HUES64 (cell line): ENCODE results near the gene NBPF1.
"Not testable (repeated sequence)": the region's sequence is repeated elsewhere in the genome, so short reads cannot be mapped to it uniquely, and the experiment has no call there.

ENCODE experiments used
- H3K27ac ChIP-seq: 2 replicates; pipeline ENCODE4 v1.7.0; 2013; ENCODE audit warnings: low read depth, low read length, inconsistent platforms
- H3K27me3 ChIP-seq: 2 replicates; pipeline ENCODE4 v1.6.1; 2013; ENCODE audit warnings: mild to moderate bottlenecking, low read length; ENCODE audit not compliant: insufficient read depth
- H3K36me3 ChIP-seq: 2 replicates; pipeline ENCODE4 v1.6.1; 2013; ENCODE audit warnings: mild to moderate bottlenecking, low read length; ENCODE audit not compliant: insufficient read depth
- H3K4me1 ChIP-seq: 2 replicates; pipeline ENCODE4 v1.6.1; 2013; ENCODE audit warnings: mild to moderate bottlenecking, low read length, moderate library complexity; ENCODE audit not compliant: insufficient read depth
- H3K4me3 ChIP-seq: 2 replicates; pipeline ENCODE4 v1.5.1; 2013; ENCODE audit warnings: mild to moderate bottlenecking, low read length, moderate library complexity
- H3K9ac ChIP-seq: 2 replicates; pipeline ENCODE4 v1.6.1; 2013; ENCODE audit warnings: mild to moderate bottlenecking, low read depth, low read length
- H3K9me3 ChIP-seq: 2 replicates; pipeline ENCODE4 v1.6.1; 2013; ENCODE audit warnings: low read depth, low read length; ENCODE audit not compliant: insufficient read depth
- WGBS: fragments of 150-250, 120-280 bp; methylation state at CpG from one replicate; pipeline ENCODE4 v1.1.7; 2013; ENCODE audit warnings: missing lambda C conversion rate; 5-methylcytosine and 5-hydroxymethylcytosine counted together

NBPF1 gene

GRCh38 chr1:16617778-16618580, 4.6 kb upstream of the NBPF1 start:
- no peak overlapping the region for H3K9ac ChIP-seq
- H3K27me3 ChIP-seq = peaks cover 22% of the 10 kb centered on the region
- H3K27ac ChIP-seq = no peak overlapping the region
- H3K4me1 ChIP-seq = peaks cover 6% of the 10 kb centered on the region
- H3K4me3 ChIP-seq = no peak overlapping the region
- peaks cover 5% of the 10 kb centered on the region; the same call in 1 of the 2 replicates for H3K36me3 ChIP-seq
- H3K9me3 ChIP-seq = no peaks in the 10 kb centered on the region
- WGBS = 93% methylated on average over 7 of the region's 7 CpGs

- 92% methylated on average over 20 of the region's 20 CpGs for WGBS
- Histone ChIP-seq H3K9me3 (no peaks in the 10 kb centered on the region), H3K4me3 (no peak overlapping the region), H3K9ac (no peak overlapping the region), H3K27ac (no peak overlapping the region), H3K27me3 (peaks cover 30% of the 10 kb centered on the region), H3K4me1 (peaks cover 11% of the 10 kb centered on the region), H3K36me3 (0 out of 2 replicates have a peak, but pooled peaks cover 4% of the 10 kb centered on the region)
Measured at GRCh38 chr1:16617114-16617631, 3.8 kb upstream of the NBPF1 start.

GRCh38 chr1:16615253-16616252, 2.2 kb upstream of the NBPF1 start:
- no peaks in the 10 kb centered on the region for H3K9me3 ChIP-seq
- peaks cover 13% of the 10 kb centered on the region for H3K4me1 ChIP-seq
- peaks cover 44% of the 10 kb centered on the region for H3K27me3 ChIP-seq
- H3K4me3 ChIP-seq = no peak overlapping the region
- H3K27ac ChIP-seq = no peak overlapping the region
- H3K9ac ChIP-seq = no peak overlapping the region
- 0 out of 2 replicates have a peak, but pooled peaks cover 4% of the 10 kb centered on the region for H3K36me3 ChIP-seq
- WGBS = 83% methylated on average over 9 of the region's 9 CpGs

- Histone ChIP-seq H3K4me3 (no peak overlapping the region), H3K9me3 (no peaks in the 10 kb centered on the region), H3K9ac (no peak overlapping the region), H3K4me1 (peaks cover 13% of the 10 kb centered on the region), H3K27me3 (peaks cover 44% of the 10 kb centered on the region), H3K27ac (no peak overlapping the region), H3K36me3 (0 out of 2 replicates have a peak, but pooled peaks cover 4% of the 10 kb centered on the region)
- WGBS = 88% methylated on average over 11 of the region's 11 CpGs
Measured at GRCh38 chr1:16614361-16615252, 1.2 kb upstream of the NBPF1 start.

GRCh38 chr1:16612332-16613172, 812 bp downstream of the NBPF1 start:
- Histone ChIP-seq H3K27me3 (peaks cover 44% of the 10 kb centered on the region), H3K4me3 (peak overlapping the region; percentile 57), H3K9me3 (no peaks in the 10 kb centered on the region), H3K27ac (no peak overlapping the region), H3K4me1 (peaks cover 13% of the 10 kb centered on the region), H3K9ac (0 out of 2 replicates have a peak overlapping the region, but pooled peaks have one; percentile 17), H3K36me3 (peaks cover under 1% of the 10 kb centered on the region; the same call in 1 of the 2 replicates)
- 8% methylated on average over 31 of the region's 31 CpGs for WGBS

GRCh38 chr1:16611981-16612331, 1.4 kb downstream of the NBPF1 start:
- WGBS = 88% methylated on average over 8 of the region's 8 CpGs
- peak overlapping the region; percentile 57 for H3K4me3 ChIP-seq
- H3K9me3 ChIP-seq, H3K36me3 ChIP-seq, H3K27ac ChIP-seq, H3K9ac ChIP-seq: not testable (repeated sequence)
- peaks cover 13% of the 10 kb centered on the region for H3K4me1 ChIP-seq
- peaks cover 44% of the 10 kb centered on the region for H3K27me3 ChIP-seq

GRCh38 chr1:16611164-16611563, 2.2 kb downstream of the NBPF1 start:
- Histone ChIP-seq H3K27me3 (peaks cover 44% of the 10 kb centered on the region), H3K4me1 (peaks cover 13% of the 10 kb centered on the region)
- H3K9ac ChIP-seq, H3K9me3 ChIP-seq, H3K4me3 ChIP-seq, H3K27ac ChIP-seq, H3K36me3 ChIP-seq: not testable (repeated sequence)
- WGBS = 86% methylated on average over 3 of the region's 4 CpGs

- not testable (repeated sequence) for H3K9ac ChIP-seq, H3K4me3 ChIP-seq, H3K9me3 ChIP-seq, H3K27ac ChIP-seq, H3K36me3 ChIP-seq
- H3K4me1 ChIP-seq = peaks cover 13% of the 10 kb centered on the region
- H3K27me3 ChIP-seq = peaks cover 40% of the 10 kb centered on the region
- 94% methylated on average over 5 of the region's 5 CpGs for WGBS
Measured at GRCh38 chr1:16610553-16610952, 2.8 kb downstream of the NBPF1 start.

GRCh38 chr1:16609761-16610160, 3.6 kb downstream of the NBPF1 start:
- H3K9ac ChIP-seq, H3K4me3 ChIP-seq, H3K36me3 ChIP-seq, H3K27ac ChIP-seq, H3K9me3 ChIP-seq: not testable (repeated sequence)
- Histone ChIP-seq H3K27me3 (peaks cover 32% of the 10 kb centered on the region), H3K4me1 (peaks cover 13% of the 10 kb centered on the region)
- 74% methylated on average over 4 of the region's 4 CpGs for WGBS
